Panc1 (cell line): ENCODE results near the gene MALSU1. TPM values are rescaled to one million over a fixed set of nuclear protein-coding genes. Genes with fewer than 3 reads are reported as not detected.

Experiments used
- ATAC-seq: fragments of 200-7000 bp; cut with Tn5 transposase; 2 replicates; pipeline ENCODE4 v1.9.1; 2020; ENCODE audit warnings: mild to moderate bottlenecking, moderate library complexity
- BruUV-seq: library from RNA; stranded (reverse); fragments of 400-500 nt; replicated peaks from 2 replicates; lab custom pipeline; 2021; lab: Mats Ljungman, UMichigan
- CTCF ChIA-PET: fragments of 300-600 bp; sonication (Branson Sonifier 250); formaldehyde crosslinking; loops from one replicate; lab custom pipeline; 2022; ENCODE audit warnings: antibody characterized with exemption; lab: Charles Lee
- POLR2A ChIA-PET: fragments of 300-600 bp; sonication (Branson Sonifier 250); formaldehyde crosslinking; loops from one replicate; lab custom pipeline; 2022; ENCODE audit warnings: antibody characterized with exemption; lab: Charles Lee
- DNase-seq: peaks from one replicate; pipeline ENCODE4 v3.0.0-alpha.2; 2010; ENCODE audit warnings: low read depth, low spot score
- H3K27ac ChIP-seq: 2 replicates; pipeline ENCODE4 v1.5.1; 2011; ENCODE audit warnings: mild to moderate bottlenecking, low read length, inconsistent platforms
- H3K27me3 ChIP-seq: fragments of 200-500 bp; sonication (Bioruptor generic); 2 replicates; pipeline ENCODE4 v1.6.0; 2014; ENCODE audit warnings: low read length, inconsistent platforms; ENCODE audit not compliant: control insufficient read depth, insufficient read depth
- H3K36me3 ChIP-seq: fragments of 200-500 bp; sonication (Bioruptor generic); 2 replicates; pipeline ENCODE4 v1.5.1; 2014; ENCODE audit warnings: inconsistent platforms, mild to moderate bottlenecking, low read length, moderate library complexity; ENCODE audit not compliant: control insufficient read depth, insufficient read depth
- H3K4me1 ChIP-seq: 2 replicates; pipeline ENCODE4 v1.5.1; 2011; ENCODE audit warnings: inconsistent platforms, mild to moderate bottlenecking, low read length, moderate library complexity; ENCODE audit not compliant: control insufficient read depth, insufficient read depth
- H3K4me3 ChIP-seq, 2 experiments: 2 replicates each; pipeline ENCODE4 v1.5.1; 2011 to 2012; ENCODE audit warnings: low read depth in 2 of 2, low read length in 2 of 2, mild to moderate bottlenecking in 2 of 2, inconsistent platforms in 1 of 2, moderate library complexity in 1 of 2
- H3K9me3 ChIP-seq: fragments of 200-500 bp; sonication (Bioruptor generic); 2 replicates; pipeline ENCODE4 v1.5.1; 2014; ENCODE audit warnings: low read depth, mild to moderate bottlenecking, inconsistent platforms, low read length, moderate library complexity; ENCODE audit not compliant: control insufficient read depth, insufficient read depth
- CTCF ChIP-seq: fragments of 450-650 bp; IDR thresholded peaks from 2 replicates; pipeline ENCODE4 v1.5.1; 2017; ENCODE audit warnings: mild to moderate bottlenecking
- POLR2AphosphoS5 ChIP-seq: IDR thresholded peaks from 2 replicates; pipeline ENCODE4 v1.6.1; 2012; ENCODE audit warnings: mild to moderate bottlenecking, low read depth, low read length, moderate library complexity
- REST ChIP-seq, 2 experiments: IDR thresholded peaks; 2 replicates each; pipeline ENCODE4 v1.6.1; 2011 to 2012; ENCODE audit warnings: low read depth in 2 of 2, control low read depth in 1 of 2, low read length in 1 of 2, mild to moderate bottlenecking in 1 of 2, moderate library complexity in 1 of 2; ENCODE audit not compliant: insufficient read depth in 1 of 2
- SIN3A ChIP-seq: IDR thresholded peaks from 2 replicates; pipeline ENCODE4 v1.6.1; 2012; ENCODE audit warnings: low read depth, mild to moderate bottlenecking, low read length, moderate library complexity, borderline replicate concordance; ENCODE audit not compliant: insufficient read depth
- TCF7L2 ChIP-seq: IDR thresholded peaks from 2 replicates; pipeline ENCODE4 v1.6.1; 2011; ENCODE audit warnings: mild to moderate bottlenecking, low read depth, low read length, inconsistent platforms
- in situ Hi-C: cut with HindIII; loops from 2 replicates; pipeline ENCODE4 v1.10.0; 2016; ENCODE audit warnings: low sequenced_read_pairs, low pct_unique_long_range_greater_than_20kb
- intact Hi-C: fragments of 100-400 bp; cut with micrococcal nuclease; formaldehyde crosslinking; loops from one replicate; pipeline ENCODE4 v1.10.0; 2022; ENCODE audit not compliant: unreplicated experiment
- total RNA-seq: library from RNA; stranded (reverse); gene quantifications from one replicate; pipeline ENCODE4 v1.2.1, GENCODE V29; 2021; ENCODE audit not compliant: unreplicated experiment

MALSU1 gene
- total RNA-seq, 1 experiment from 2014 or later, result 111 TPM

GRCh38 chr7:23336799-23337283 lies 37.7 kb downstream of the MALSU1 start:
- POLR2A ChIA-PET, result no interaction called here
- ATAC-seq (no peak), DNase-seq (no peak)
- BruUV-seq, result no TSS peak
- Histone ChIP-seq H3K4me1 (peaks cover 53% of the 10 kb centered on the region), H3K27ac (no peak overlapping the region), H3K36me3 (peaks cover 21% of the 10 kb centered on the region), H3K27me3 (no peaks in the 10 kb centered on the region), H3K4me3 (no peak overlapping the region), H3K9me3 (peaks cover 14% of the 10 kb centered on the region; the same call in 1 of the 2 replicates)
- CTCF ChIA-PET, result no interaction called here
- in situ Hi-C loops, result no loop called here
- TF ChIP-seq POLR2AphosphoS5 (no peak), CTCF (no peak), REST (IDR thresholded peaks at IDR 0.05; ENCODE audit: insufficient read depth in 1 of 2, low read depth in 2 of 2, low read length in 1 of 2) (no peak), TCF7L2 (no peak)
- intact Hi-C loops, result no loop called here

DNA sequence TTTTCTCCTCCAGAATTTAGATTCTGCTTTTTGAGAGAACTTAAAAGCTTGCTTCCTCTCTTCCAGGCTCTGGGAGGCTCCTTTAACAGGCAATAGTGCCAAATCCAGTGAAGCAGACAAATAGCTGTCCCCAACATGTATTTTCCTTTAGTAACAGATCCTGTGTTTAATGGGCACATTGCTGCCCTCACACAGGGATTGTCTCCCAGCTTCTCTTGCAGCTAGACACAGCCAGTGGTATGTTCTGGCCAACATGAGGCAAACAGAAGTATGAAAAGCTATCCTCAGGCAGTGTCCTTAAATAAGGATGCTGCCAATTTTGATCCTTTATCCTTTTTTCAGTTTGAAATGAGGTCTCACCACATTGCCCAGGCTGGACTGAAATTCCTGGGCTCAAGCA lies 38.2 kb downstream of the MALSU1 start:
- ChIA-PET POLR2A (no interaction called here), CTCF (no interaction called here)
- ATAC-seq (no peak), DNase-seq (no peak)
- H3K4me1 ChIP-seq, result peaks cover 50% of the 10 kb centered on the region
- no peak for TF ChIP-seq CTCF
- TF ChIP-seq REST (IDR thresholded peaks at IDR 0.05; ENCODE audit: insufficient read depth in 1 of 2, low read depth in 2 of 2, low read length in 1 of 2), result no peak
- TF ChIP-seq SIN3A, result no peak
- no peak for TF ChIP-seq POLR2AphosphoS5
- no TSS peak for BruUV-seq
- peaks cover 14% of the 10 kb centered on the region; the same call in 1 of the 2 replicates for H3K9me3 ChIP-seq
- intact Hi-C loops, result no loop called here
- in situ Hi-C loops, result no loop called here
- H3K27ac ChIP-seq, result no peak overlapping the region
- peaks cover 21% of the 10 kb centered on the region for H3K36me3 ChIP-seq
- no peaks in the 10 kb centered on the region for H3K27me3 ChIP-seq
- no peak overlapping the region for H3K4me3 ChIP-seq
